HG03064 (cell line): ENCODE data around the gene EIF4G3.
"Not testable (repeated sequence)": the region's sequence is repeated elsewhere in the genome, so short reads cannot be mapped to it uniquely, and the experiment has no call there.

Experiments
- ATAC-seq: cut with Tn5 transposase; IDR thresholded peaks from one replicate; pipeline ENCODE4 v1.9.1; 2021; ENCODE audit warnings: low read depth; ENCODE audit not compliant: unreplicated experiment

EIF4G3 gene

DNA sequence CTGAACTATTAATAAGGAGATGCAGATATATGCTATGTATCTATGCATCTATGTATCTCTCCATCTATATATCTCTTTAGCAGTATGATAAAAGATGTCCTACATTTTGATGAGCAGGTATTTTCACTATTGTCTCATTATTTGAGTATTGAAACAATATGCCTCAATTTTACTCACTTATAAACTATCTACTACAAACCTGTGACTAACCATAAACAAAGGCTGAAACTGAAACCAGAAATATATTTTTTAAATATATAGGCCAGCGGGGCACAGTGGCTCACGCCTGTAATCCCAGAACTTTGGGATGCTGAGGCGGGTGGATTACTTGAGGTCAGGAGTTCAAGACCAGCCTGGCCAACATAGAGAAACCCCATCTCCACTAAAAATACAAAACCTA is 22.0 kb downstream of the EIF4G3 start:
- ATAC-seq: no peak

DNA sequence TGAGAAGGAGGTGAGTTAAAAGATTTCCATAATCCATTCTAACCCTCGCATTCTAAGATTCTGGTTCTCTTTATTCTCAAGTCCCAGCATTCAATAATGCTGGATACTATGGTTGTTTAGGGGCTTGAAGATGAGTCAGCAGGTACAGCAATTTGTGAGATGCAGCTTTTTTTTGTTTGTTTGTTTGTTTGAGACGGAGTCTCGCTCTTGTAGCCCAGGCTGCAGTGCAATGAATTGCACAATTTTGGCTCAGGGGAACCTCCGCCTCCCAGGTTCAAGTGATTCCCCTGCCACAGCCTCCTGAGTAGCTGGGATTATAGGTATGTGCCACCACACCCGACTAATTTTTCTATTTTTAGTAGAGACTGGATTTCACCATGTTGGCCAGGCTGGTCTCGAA is 23.3 kb downstream of the EIF4G3 start:
- ATAC-seq: no peak

DNA sequence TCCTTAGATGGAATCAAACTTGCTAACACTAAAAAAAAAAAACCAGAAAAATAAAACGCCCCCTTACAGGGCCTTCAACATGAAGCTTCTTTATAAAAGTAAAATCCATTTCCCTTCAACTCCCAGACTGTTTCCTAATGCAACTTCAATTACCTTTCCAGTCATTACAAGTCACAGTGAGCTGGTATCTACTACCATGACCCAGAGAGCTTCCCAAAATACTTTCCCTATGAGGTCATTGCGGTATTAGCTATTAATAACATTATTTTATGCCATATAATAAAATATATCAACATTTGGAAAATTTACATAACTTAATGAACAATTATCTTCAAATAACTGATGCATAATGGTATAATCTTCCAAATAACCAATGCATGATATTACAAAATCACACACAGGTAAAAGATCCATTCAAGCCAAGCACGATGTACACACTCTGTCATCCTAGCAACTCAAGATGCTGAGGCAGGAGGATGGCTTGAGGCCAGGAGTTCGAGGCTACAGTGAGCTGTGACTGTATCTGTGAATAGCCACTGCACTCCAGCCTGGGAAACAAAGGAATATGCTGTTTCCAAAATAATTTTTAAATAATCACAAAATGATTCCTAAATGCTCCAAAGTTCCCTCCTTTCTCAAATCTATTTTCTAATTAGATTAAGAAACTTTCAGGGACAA is 24.1 kb downstream of the EIF4G3 start:
- ATAC-seq: no peak

DNA sequence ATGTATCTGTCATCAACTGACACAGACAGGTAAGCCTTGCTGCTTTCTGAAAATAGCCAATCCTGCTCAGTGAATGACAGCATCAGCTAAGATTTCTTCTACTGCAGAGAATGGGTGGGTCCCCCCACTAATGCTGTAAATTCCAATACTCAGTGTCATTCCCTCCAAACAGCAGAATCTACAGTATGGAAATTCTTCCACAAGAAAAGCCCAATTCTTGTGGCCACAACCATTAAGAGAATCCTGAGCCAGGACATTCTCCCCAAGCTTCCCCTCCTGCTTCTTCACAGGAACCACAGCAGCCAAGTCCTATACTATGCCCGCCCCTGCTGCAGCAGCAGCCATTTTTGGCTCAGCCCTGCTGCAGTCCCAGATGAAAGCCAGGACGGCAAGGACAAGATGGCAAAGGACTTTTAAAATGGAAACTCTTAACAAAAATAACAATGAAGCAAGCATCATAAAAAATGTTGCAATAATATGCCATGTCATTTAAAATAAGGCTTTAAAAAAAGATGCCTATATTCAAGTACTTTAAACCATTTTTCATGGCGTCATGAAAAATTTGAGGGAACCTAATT is 26.8 kb downstream of the EIF4G3 start:
- no peak for ATAC-seq

DNA sequence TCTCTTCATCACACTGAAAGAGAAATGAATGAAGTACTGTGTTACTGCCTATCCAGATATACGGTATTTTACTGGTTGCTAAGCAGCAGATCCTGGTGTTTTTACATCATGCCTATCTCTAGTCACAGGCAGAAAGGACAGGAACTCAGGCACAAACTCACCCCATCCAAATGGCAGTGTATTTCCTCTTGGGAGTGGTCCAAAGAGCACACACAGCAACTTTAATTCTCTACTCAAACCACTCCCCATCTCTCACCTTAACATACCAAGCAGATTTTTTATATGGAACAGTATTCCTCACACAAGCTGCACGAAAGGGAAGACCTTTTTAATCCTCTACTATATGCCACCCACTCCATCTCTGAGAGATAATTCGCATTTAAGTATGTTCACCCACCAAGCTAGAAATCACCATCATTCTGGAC is 27.3 kb downstream of the EIF4G3 start:
- ATAC-seq: no peak

DNA sequence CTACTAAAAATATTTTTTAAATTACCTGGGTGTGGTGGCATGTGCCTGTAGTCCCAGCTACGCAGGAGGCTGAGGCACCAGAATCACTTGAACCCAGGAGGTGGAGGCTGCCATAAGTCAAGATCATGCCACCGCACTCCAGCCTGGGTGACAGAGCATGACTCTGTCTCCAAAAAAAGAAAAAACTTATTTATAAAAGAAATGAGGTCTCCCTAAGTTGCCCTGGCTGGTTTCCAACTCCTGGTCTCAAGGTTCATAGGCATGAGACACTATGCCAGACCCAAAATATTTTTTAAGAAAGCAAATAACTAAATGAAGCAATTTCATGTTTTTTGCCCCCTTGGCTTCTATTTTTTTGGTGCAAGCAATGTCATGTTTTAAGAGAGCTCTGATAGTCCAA is 32.9 kb downstream of the EIF4G3 start:
- no peak for ATAC-seq

DNA sequence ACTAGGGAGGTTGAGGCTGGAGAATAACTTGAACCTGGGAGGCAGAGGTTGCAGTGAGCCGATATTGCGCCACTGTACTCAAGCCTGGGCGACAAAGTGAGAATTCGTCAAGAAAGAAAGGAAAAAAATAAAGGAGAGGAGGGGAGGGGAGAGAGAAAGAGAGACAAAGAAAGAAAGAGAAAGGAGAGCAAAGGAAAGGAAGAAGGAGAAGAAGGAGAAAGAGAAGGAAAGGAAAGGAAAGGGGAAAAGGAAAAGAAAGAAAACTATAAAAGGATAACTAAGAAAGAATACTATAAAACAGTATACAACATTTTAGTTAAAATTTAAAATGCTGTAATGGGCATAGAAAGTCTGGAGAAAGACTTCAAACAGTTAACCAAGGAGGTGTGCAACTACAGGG is 33.6 kb downstream of the EIF4G3 start:
- ATAC-seq: no peak

DNA sequence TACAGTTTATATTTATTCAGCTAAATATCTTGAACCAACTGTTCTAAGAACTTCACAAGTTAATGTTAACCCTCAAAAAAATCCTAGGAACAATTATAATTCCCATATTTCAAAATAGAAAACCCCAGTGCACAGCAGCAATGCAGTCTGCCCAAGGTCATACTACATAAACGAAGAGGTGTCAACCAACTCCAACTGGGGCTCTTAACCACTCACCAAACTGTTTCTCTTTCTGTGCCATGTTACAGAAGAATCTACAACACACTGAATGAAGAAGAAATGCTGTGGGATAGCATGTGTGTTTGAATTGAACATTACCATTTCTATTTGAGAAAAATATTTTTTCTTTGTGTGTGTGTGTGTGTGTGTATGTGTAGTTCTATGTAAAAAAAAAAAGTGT is 35.7 kb downstream of the EIF4G3 start:
- no peak for ATAC-seq

DNA sequence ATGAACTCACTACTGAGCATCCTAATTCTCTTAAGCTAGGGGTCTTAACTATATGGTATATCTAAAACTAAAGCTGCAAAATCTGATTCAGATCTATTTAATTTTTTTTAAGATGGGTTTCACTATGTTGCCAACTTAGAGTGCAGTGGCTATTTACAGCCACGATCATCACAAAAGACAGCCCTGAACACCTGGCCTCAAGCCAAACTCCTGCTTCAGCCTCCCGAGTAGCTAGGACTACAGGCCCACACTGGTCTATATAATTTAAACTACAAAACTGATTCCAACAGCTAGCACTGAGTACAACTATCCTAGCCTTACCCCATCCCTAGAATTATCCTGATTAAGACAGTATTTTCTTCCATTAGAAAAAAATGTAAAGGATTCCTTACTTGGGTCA is 37.1 kb downstream of the EIF4G3 start:
- ATAC-seq: no peak

DNA sequence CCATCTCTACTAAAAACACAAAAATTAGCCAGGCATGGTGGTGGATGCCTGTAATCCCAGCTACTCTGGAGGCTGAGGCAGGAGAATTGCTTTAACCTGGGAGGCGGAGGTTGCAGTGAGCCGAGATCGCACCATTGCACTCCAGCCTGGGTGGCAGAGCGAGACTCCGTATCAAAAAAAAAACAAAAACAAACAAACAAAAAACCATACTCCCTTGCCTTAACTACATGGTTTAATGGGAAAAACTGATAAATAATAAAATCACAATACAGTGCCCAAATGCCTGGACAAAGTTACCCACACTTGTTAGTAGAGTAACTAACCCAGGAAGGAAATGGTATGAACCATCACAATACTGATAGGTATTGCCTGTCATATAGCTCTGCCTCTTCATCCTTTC is 40.4 kb downstream of the EIF4G3 start:
- not testable (repeated sequence) for ATAC-seq

DNA sequence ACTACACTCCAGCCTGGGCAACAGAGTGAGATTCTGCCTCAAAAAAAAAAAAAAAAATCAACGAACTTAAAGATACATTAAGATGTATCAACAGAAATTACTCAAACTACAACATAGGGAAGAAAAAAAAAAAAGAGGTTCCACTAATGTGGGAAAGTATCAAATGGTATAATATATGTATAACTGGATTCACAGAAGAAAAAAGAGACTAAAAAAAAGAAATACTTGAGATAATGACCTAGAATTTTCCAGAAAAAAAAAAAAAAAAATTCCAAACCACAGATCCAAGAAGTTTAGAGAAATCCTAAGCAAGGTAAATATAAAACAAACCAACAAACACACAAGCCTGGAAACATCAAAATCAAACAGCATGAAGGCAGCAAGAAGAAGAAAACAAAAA is 45.5 kb downstream of the EIF4G3 start:
- no peak for ATAC-seq

DNA sequence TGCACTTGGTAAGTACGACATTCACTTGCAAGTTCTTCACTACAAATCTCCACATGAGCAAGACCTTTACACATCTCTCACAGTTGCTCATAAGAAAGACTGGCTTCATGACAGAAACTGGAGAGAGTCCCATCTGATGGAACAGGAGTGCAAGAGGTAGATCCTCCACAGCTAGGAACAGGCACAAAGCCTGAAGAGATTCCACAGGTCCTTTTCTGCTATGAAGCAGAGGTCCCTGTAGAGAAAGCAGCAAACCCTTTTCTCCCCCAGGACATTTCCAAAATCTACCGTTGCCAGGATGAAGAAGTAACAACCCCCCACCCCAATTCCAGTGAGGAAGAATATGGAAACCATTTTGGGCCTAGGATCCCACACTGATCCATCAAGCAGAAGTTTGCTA is 47.3 kb downstream of the EIF4G3 start:
- no peak for ATAC-seq

DNA sequence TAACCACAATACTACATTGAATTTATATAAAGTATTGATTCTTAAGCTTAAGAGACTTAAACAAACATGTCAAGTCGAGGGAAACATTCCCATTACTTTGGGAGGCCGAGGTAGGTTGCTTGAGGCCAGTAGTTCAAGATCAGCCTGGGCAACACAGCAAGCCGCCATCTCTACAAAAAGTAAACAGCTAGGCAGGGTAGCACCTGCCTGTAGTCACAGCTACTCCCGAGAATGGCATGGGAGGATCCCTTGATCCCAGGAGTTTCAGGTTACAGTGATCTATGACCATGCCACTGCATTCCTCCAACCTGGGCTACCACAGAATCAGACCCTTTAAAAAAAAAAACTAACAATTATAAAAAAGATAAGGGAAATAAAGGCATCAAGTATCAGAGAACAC is 50.4 kb downstream of the EIF4G3 start:
- no peak for ATAC-seq

DNA sequence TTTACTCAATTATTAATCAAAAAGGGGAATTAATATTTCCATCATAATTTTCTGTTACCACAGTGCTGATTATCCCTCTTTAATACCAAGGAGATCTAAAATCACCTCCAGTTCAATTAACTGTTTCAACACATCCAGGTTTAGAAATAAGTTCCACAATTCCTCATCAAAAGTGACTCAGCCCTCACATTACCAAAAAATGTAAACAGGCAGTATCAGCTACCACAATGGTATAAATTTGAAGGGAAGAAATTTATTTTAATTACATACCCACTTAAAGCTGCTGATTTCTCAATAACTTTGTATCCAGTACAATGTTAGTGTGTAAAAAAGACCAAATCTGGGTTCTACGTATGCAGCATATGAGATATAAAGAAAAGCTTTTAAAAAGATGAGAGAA is 51.9 kb downstream of the EIF4G3 start:
- no peak for ATAC-seq

DNA sequence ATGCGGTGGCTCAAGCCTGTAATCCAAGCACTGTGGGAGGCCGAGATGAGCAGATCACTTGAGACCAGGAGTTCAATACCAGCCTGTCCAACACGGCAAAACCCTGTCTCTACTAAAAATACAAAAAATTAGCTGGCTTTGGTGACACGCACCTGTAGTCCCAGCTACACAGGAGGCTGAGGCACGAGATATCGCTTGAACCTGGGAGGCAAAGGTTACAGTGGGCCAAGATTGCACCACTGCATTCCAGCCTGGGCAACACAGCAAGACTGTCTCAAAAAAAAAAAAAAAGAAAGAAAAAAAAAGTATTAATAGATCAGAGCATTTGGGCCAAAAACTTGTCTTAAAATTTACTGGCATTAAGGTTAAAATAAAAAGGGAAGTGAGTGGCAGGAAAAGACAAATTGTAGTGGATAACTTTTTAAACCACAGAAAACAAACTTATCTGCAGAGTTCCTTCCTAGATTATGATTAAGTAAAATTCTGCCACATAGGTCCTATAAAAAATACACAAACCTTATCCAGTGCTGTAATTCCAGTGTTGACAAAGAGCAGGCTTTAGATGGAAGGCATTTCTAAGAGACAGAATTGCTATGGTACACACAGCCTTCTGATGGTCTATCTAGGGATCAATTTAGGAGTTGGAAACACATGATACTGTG is 53.3 kb downstream of the EIF4G3 start:
- no peak for ATAC-seq

DNA sequence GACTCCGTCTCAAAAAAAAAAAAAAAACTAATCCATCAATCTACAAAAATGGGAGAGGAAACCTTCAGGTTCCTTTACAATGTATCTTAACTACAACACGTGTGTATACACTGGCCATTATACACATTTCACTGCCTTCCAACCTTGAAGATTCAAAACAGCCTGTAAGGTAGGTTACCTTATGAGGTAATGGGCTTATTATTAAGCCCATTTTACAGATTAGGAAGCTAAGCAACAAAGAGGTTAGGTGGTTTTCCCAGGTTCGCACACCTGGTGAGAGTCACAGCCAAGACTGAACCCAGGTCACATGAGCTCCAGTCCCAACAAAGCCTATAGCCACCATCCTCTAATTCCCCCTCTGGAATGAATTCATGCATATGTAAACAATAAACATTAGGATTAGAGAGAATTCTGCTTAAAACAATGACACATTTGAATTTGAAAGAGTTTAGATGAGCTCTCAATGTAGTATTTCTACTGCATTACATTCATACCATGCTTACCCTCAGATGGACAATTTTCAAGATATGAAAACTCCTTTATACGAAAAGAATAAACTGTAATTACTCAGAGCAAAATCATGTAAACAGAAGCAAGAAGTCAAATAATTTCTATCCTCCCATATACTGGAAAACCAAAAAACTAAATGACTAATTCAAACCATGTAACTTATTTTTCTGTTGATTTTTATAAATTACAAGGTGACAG is 54.8 kb downstream of the EIF4G3 start:
- no peak for ATAC-seq

DNA sequence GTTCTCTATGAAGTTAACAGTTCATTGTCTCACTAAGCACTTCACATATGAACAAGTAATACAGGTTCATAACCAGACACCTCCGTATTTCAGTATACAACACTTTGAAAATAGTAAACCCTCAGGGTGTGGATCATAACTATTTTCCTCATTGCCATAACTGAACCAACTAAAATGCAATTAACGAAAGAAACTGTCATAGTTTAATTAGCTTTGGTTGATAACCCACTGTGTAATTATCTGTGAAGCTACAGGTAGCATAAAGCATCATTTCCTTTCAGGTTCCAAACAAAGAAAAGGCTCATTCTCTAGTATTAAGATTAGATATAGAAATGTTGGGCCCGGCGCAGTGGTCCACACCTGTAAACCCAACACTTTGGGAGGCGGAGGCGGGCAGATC is 58.5 kb downstream of the EIF4G3 start:
- no peak for ATAC-seq

DNA sequence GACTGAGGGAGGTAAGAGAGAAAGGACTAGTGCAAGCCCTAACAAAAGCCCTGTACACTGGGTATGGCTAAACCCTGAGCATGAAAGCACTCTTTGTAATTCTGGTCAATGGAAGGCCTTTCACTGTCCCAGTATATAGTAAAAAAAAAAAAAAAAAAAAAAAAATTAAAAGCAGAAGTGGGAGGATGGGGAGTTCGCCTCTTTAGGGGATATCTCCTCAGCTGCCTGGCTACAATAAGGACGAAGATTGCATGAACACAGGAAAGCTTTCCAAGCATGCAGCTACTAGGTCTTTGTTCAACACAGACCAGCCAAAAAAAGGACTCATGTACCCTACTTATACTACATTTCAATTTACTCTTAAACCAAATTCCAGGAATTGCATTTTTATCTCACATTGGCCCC is 59.1 kb downstream of the EIF4G3 start:
- no peak for ATAC-seq

DNA sequence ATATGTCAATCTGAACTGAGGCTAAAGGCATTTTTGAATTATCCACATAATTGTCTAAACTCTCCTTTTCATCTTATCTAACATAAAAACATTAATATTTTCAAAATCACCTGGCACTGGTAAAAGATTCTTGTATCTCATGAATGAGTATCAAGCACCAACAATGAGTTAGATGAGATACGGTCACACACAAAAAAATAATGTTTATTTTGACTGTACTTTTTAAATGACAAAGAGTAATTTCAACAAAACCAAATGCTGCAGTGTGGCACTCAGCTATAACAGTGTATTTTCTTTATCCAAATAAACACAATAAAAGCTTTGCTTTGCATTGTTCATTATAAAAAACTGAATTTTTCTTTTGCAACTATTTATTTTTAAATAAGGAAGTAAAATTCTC is 59.5 kb downstream of the EIF4G3 start:
- ATAC-seq: no peak

DNA sequence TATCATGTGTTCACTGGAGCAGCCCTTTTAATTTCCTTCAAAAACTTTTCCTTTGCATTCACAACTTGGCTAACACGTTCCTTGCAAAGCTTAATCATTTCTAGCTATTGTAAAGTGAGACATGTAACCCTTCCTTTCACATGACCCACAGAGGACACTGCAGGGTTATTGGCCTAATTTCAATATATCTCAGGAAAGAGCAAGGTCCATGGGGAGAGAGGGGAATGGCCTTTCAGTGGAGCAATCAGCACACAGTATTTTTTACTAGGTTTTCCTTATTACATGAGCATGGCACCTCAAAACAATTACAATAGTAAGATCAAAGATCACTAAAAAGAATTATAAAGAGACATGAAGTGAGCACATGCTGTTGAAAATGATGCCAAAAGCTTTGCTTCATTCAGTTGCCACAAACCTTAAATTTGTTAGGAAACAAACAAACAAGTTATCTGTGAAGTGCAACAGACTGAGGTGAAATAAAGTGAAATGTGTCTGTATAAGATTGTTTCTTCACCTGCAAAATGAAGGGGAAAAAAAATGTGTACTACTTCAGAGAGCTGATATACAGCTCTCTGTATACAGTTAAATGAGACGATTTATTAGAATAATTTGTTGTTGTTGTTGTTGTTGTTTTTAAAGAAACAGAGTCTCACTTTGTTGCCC is 61.5 kb downstream of the EIF4G3 start:
- no peak for ATAC-seq

DNA sequence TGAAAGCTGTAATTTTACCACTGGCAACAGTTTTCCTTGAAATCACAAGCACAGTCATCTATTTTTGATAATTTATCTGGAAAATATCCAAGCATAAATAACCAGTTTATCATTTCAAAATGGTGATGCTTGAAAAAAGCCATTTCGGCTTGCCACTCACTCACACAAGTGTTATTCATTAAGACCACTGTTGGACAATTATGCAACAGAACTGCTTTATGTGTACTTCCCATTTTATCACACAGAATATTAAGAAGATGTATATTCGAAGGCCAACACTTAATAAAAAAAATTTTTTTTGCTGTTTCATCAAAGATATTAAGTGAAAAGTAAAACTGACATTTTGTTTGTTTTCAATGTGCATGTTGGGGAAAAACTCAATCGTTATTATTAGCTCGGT is 62.3 kb downstream of the EIF4G3 start:
- no peak for ATAC-seq
